GM20000 (cell line): ENCODE results near the gene SPG11.
A peak's percentile ranks its signal among the peaks of the same experiment; 100 is the strongest.

Source experiments
- DNase-seq: peaks from one replicate; pipeline ENCODE4 v3.0.0; 2012; ENCODE audit warnings: low spot score
- TF ChIP-seq, protein P1 (sequence below): IDR thresholded peaks from 2 replicates; pipeline ENCODE4 v1.5.1; 2012; ENCODE audit warnings: mild to moderate bottlenecking, control low read depth; ENCODE audit errors: extremely low read depth, missing control alignments

The SPG11 gene

DNA sequence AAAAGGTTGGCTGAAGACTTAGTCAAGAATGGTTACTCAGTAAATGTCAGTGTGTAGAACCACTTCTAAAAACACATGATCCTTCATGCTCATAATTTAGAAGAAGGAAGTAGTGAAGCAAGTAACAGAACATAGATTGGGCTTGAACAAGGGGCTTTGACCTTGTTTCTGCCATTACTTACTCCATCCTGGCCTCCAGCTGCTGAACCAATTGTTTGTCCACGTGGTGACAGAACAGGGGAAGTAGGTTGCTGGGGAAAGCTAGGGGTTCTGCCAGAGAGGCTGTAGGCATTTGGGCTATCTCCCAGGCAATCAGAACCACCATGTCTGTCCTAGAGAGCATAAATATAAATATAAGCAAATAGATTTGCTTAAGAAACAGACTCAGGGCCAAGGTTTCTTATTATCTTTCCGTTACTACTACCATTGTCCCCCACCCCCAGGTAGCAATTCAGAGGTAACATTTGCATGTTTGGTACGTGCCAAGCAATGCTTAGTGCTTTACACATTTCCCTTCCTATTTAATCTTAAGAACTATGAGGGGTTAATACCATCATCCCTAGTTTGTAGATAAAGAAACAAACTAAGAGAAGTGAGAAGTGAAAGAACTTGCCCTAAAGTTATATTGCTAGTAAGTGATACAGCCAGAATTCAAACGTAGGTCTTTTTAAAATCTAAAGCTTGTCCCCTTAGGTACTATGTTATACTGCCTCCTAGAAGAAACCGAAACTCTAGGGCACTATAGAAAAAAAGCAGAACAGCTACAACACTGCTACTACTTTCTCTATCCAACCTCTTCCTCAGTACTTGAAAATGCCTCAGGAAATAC is 3.0 kb upstream of the SPG11 start:
- TF ChIP-seq, protein P1, sequence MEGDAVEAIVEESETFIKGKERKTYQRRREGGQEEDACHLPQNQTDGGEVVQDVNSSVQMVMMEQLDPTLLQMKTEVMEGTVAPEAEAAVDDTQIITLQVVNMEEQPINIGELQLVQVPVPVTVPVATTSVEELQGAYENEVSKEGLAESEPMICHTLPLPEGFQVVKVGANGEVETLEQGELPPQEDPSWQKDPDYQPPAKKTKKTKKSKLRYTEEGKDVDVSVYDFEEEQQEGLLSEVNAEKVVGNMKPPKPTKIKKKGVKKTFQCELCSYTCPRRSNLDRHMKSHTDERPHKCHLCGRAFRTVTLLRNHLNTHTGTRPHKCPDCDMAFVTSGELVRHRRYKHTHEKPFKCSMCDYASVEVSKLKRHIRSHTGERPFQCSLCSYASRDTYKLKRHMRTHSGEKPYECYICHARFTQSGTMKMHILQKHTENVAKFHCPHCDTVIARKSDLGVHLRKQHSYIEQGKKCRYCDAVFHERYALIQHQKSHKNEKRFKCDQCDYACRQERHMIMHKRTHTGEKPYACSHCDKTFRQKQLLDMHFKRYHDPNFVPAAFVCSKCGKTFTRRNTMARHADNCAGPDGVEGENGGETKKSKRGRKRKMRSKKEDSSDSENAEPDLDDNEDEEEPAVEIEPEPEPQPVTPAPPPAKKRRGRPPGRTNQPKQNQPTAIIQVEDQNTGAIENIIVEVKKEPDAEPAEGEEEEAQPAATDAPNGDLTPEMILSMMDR = no peak
- peak; percentile 14 for DNase-seq

DNA sequence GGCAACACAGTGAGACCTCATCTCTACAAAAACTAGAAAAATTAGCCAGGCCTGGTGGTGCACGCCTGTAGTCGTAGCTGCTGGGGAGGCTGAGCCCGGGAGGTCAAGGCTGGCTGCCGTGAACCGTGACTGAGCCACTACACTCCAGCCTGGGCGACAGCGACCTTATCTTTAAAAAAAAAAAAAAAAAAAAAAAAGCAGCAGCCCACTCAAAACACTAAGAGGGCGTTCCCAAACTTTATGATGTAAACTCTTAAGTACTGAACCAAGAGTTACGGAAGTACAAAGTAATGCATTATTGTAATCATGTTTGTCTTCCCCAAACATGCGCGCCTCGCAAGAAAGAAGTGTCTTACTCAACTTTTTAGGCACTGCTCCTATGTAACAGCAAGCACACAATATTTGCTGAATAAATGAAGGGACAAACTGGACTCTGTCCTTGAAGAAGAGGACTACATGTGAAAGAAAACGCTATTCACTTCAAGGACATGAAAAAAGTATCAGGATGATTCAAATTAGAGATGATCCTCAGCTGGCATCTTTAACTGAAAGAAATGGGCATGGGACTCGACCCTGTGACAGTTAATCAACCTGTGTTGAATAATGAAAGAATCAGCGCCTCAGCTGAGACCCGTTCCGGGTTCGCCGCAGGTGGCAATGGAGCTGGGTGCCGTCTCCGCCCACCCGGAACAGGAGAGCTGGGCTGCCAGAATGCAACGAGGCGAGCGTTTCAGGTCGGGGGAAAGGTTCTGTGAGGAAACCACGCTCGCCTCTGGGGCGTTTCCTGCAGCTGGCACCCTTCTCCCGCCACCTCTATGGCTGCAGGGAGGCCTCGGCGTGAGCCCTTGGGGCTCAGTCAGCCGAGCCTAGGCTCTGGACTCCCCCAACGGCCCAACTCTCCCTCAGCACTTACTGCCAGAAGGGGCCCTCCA is 718 bp downstream of the SPG11 start:
- TF ChIP-seq, protein P1 = no peak
- DNase-seq = peak; percentile 59

DNA sequence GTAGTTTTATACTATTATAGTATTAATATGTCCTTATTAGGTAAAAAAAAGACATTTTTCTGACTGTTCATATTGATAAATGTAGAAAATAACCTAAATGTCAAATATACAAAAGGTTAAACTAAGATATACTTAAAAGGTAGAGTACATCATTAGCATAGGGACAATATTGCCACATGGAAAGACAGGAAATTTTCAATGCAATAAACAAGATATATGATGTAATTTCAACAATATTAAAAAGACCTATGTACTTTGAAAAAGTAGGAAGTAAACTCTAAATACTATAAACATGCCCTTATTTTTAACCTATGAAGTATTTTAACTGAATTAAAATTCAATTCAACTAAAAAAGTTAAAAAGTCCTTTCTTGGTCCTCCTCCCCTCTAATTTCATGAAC is 1.9 kb downstream of the SPG11 start:
- TF ChIP-seq, protein P1 = no peak
- no peak for DNase-seq

DNA sequence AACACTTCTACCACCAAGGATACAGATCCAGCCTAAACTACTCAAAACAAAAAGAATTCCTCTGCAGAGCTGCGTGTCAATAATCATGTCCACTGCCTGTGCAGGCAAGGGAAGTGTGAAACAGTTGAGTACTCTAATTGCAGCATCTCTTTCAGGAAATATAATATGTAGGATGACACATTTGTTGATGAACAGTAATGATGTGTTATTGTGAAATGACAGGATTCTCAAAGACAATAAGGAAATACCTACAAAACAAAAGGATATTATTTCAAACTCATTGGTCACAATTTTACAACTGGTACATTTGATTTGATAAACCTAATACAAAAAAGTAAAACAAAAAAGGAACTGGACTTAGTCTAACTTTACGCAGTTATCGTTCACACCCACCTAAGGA is 4.4 kb downstream of the SPG11 start:
- TF ChIP-seq, protein P1 = no peak
- no peak for DNase-seq

DNA sequence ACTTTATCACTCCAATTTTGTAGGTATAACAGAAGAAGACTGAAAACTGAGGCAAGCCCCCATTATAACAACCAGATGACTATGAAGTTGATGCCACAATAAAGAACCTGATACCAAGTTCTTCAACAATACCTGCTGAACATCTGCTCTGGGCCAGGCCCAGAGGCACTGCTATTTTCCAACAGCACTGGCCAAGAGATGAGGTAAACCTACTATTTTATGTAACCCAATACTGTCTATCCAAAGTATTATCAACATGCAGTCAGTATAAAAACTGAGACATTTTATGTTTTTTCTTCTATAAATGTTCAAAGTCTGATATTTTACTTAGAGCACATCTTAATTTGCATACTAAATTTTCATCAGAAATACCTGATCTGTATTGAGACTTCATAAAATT is 6.1 kb downstream of the SPG11 start:
- no peak for DNase-seq
- TF ChIP-seq, protein P1 = no peak

DNA sequence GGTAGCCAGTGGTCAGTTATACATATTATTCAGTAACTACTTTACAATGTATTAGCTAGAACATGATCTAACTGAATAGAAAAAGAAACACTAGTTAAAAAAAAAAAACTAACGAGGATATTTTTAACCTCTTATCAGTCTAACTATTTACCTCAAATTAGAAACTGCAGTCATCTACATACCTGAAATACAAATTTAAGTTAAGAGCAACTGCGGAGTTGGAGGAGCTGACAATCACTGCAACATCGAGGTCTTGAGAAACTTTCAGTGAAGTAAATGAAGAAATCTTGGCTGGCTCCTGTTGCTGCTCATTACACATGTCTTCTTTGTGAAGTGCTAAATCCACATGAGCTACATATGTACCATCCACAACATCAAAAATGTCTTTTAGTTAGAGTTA is 6.5 kb downstream of the SPG11 start:
- TF ChIP-seq, protein P1 = no peak
- DNase-seq = no peak

DNA sequence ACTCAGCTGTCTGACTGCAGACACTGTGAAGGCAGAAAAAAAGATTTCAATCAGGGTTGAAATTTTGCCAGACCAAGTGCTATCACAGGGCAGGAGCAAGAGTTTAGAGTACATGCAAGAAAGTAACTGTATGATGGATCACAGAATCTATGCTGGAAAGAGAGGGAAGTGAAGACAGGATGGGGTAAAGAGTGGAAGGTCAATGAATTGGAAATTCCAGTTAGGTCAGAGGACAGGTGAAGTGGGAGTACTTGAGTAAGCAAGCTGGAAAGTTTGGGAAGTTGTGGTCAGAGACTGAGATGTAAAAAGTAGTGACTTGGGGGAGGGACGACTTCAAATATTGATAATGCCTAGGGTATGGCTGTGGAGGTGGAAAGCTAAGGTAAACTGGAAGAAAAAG is 7.2 kb downstream of the SPG11 start:
- TF ChIP-seq, protein P1 = no peak
- DNase-seq = no peak
